Liver (tissue), 9 donors: ENCODE measurements around the gene LRRC32. TPM values are rescaled to one million over a fixed set of nuclear protein-coding genes. Genes with fewer than 3 reads are reported as not detected.

ENCODE experiments used
- DNase-seq: peaks from one replicate; pipeline ENCODE4 v3.0.0-alpha.2; 2017; ENCODE audit warnings: low spot score
- H3K27ac ChIP-seq, 2 donors: one replicate each; pipeline ENCODE4 v1.7.0; 2013; ENCODE audit warnings: inconsistent platforms in 2 of 2, low read length in 2 of 2, control low read depth in 1 of 2, low read depth in 1 of 2, mild to moderate bottlenecking in 1 of 2
- H3K27me3 ChIP-seq, 4 donors: one replicate each; pipeline versions ENCODE4 v1.6.1 to v1.7.0; 2013; ENCODE audit warnings: low read length in 3 of 4, inconsistent platforms in 1 of 4, mild to moderate bottlenecking in 1 of 4, moderate library complexity in 1 of 4; ENCODE audit not compliant: control insufficient read depth in 4 of 4, insufficient read depth in 4 of 4
- H3K36me3 ChIP-seq, 4 donors: one replicate each; pipeline versions ENCODE4 v1.6.1 to v1.7.0; 2013; ENCODE audit warnings: low read length in 3 of 4, mild to moderate bottlenecking in 3 of 4, low read depth in 1 of 4, moderate library complexity in 1 of 4; ENCODE audit not compliant: control insufficient read depth in 4 of 4, insufficient read depth in 3 of 4
- H3K4me1 ChIP-seq, 4 donors: one replicate each; pipeline versions ENCODE4 v1.6.1 to v1.7.0; 2013; ENCODE audit warnings: low read length in 3 of 4, mild to moderate bottlenecking in 3 of 4, moderate library complexity in 1 of 4; ENCODE audit not compliant: control insufficient read depth in 4 of 4, insufficient read depth in 4 of 4
- H3K4me3 ChIP-seq, 3 donors: one replicate each; pipeline versions ENCODE4 v1.6.1 to v1.7.0; 2013; ENCODE audit warnings: low read length in 3 of 3, control low read depth in 1 of 3, low read depth in 1 of 3, mild to moderate bottlenecking in 1 of 3
- H3K9ac ChIP-seq, 2 donors: one replicate each; pipeline ENCODE4 v1.7.0; 2013; ENCODE audit warnings: low read length in 2 of 2, mild to moderate bottlenecking in 2 of 2, moderate library complexity in 2 of 2, control low read depth in 1 of 2, low read depth in 1 of 2
- H3K9me3 ChIP-seq, 4 donors: one replicate each; pipeline versions ENCODE4 v1.6.1 to v1.7.0; 2013; ENCODE audit warnings: low read length in 3 of 4; ENCODE audit not compliant: control insufficient read depth in 4 of 4
- EGR1 ChIP-seq, 2 donors: IDR thresholded peaks; 2 replicates each; pipeline ENCODE4 v1.6.1; 2016 to 2018; ENCODE audit warnings: antibody characterized with exemption in 2 of 2, low read depth in 2 of 2
- FOXA2 ChIP-seq: IDR thresholded peaks from 2 replicates; pipeline ENCODE4 v1.6.1; 2016; ENCODE audit warnings: antibody characterized with exemption
- HNF4G ChIP-seq: IDR thresholded peaks from 2 replicates; pipeline ENCODE4 v1.6.1; 2016; ENCODE audit warnings: antibody characterized with exemption
- JUND ChIP-seq, 2 donors: IDR thresholded peaks; 2 replicates each; pipeline ENCODE4 v1.6.1; 2016; ENCODE audit warnings: antibody characterized with exemption in 2 of 2
- NR2F2 ChIP-seq: IDR thresholded peaks from 2 replicates; pipeline ENCODE4 v1.6.1; 2016; ENCODE audit warnings: antibody characterized with exemption
- RXRA ChIP-seq, 2 donors: IDR thresholded peaks; 2 replicates each; pipeline ENCODE4 v1.6.1; 2017 to 2018; ENCODE audit warnings: antibody characterized with exemption in 2 of 2, mild to moderate bottlenecking in 1 of 2
- SP1 ChIP-seq: IDR thresholded peaks from 2 replicates; pipeline ENCODE4 v1.6.1; 2018; ENCODE audit warnings: antibody characterized with exemption, mild to moderate bottlenecking
- YY1 ChIP-seq: IDR thresholded peaks from 2 replicates; pipeline ENCODE4 v1.6.1; 2016; ENCODE audit warnings: antibody characterized with exemption, mild to moderate bottlenecking
- WGBS: extraction: QIAGEN DNeasy Blood & Tissue Kit; methylation state at CpG from one replicate; pipeline ENCODE4 v1.1.7; 2013; 5-methylcytosine and 5-hydroxymethylcytosine counted together
- polyA plus RNA-seq, 2 donors: library from polyadenylated mRNA; stranded (reverse) in 1 of 2; unstranded in 1 of 2; fragments of 200-250 nt in 1 of 2; fragments of >200 nt in 1 of 2; fragmentation: Nextera tagmentation in 1 of 2; extraction: Ambion mirVana in 1 of 2; gene quantifications; one replicate each; pipeline versions ENCODE4 v1.2.1 to v1.2.3, GENCODE V29; 2013 to 2015
- total RNA-seq, 2 donors: library from RNA; depleted of rRNA; stranded (reverse); fragments of >200 nt; gene quantifications; one replicate each; pipeline ENCODE4 v1.2.3, GENCODE V29; 2014
- TF ChIP-seq, protein P1 (sequence below): fragments of 150-350 bp; IDR thresholded peaks from 2 replicates; pipeline ENCODE4 v1.5.1; 2017; ENCODE audit warnings: improper control_type of control experiment, low read depth, low read length; ENCODE audit not compliant: missing input control
- TF ChIP-seq, protein P2 (sequence below): IDR thresholded peaks from 2 replicates; pipeline ENCODE4 v1.6.1; 2016; ENCODE audit warnings: antibody characterized with exemption
- TF ChIP-seq, protein P3 (sequence below): IDR thresholded peaks from 2 replicates; pipeline ENCODE4 v1.6.1; 2016; ENCODE audit warnings: antibody characterized with exemption
- donor health status: healthy.
- donor health status: healthy.
- donor health status: healthy.
- donor health status: healthy.
- donor health status: healthy.

Gene LRRC32
- total and polyA plus RNA-seq, 4 donors = 5.4 to 15.4 (median 9.3) TPM

DNA sequence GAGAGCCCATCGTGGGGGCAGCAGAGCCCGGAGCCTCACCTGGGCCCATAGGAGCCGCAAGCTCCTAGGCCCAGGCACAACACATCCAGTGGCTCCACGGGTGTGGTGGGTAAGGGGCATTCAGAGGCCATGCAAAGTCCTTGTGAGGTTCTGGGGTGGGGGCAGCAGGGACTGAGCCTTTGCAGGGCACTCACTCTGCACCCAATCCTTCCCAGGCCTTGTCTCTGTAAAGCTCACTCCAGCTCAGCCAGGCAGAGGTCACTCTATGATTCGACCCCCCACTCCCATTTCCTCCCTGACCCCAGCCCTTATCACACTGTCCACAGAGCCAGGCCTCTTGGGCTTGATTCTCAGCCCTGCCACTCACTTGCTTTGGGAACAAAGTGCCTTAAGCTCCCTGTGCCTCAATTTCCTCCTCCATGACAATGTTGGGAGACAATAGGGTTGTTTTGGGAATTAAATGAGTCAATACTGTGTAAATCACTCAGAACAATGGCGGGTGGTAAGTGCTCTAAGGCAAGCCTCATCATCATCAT is 46.6 kb downstream of the LRRC32 start:
- Histone ChIP-seq H3K4me3 (no peak overlapping the region), H3K27ac (no peak overlapping the region), H3K27me3 (no peaks in the 10 kb centered on the region), H3K4me1 (no peaks in the 10 kb centered on the region), H3K9ac (no peak overlapping the region), H3K9me3 (peaks cover 3 to 12% (median 3%) of the 10 kb centered on the region in 4 donors), H3K36me3 (no peaks in the 10 kb centered on the region)
- TF ChIP-seq NR2F2 (peak; percentile 30), SP1 (no peak)
- WGBS = 72% methylated on average over 6 of the region's 6 CpGs
- DNase-seq = no peak

DNA sequence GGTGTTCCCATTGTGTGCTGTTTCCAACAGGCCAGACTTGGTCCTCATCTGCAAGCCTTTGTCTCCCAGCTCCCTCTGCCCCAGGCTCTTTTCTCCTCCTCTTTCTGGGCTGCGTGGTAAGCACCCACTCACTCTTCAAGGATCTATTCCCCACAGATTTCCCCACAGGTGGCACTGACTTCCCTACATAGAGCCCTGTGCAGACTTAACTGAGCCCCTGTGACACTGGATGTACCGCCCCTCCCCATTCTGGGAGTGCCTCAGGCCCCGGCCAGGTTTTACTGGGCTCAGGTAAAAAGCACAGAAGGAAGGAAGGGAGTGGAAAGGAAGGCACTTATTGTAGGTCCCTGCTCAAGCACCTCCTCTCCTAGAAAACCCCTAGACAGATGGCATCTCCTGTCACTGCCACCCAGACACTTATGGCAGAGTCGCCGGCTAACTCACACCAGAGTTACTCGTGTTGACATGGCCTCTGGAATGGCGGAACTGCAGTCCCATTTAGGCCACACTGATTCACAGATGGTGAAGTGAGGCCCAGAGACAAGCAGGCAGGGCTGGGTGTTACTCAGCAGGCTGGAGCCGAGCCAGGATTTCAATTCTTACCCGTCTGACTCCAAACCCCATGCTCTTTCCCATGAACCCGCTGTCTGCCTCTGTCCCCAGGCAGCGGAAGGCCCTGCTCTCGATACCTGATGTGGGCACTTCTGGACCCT is 47.2 kb downstream of the LRRC32 start:
- Histone ChIP-seq H3K27ac (no peak overlapping the region), H3K9ac (no peak overlapping the region), H3K4me1 (no peaks in the 10 kb centered on the region), H3K9me3 (peaks cover 3 to 12% (median 3%) of the 10 kb centered on the region in 4 donors), H3K36me3 (no peaks in the 10 kb centered on the region), H3K4me3 (no peak overlapping the region), H3K27me3 (no peaks in the 10 kb centered on the region)
- DNase-seq = peak; percentile 24
- no peak for TF ChIP-seq YY1
- TF ChIP-seq, protein P1, sequence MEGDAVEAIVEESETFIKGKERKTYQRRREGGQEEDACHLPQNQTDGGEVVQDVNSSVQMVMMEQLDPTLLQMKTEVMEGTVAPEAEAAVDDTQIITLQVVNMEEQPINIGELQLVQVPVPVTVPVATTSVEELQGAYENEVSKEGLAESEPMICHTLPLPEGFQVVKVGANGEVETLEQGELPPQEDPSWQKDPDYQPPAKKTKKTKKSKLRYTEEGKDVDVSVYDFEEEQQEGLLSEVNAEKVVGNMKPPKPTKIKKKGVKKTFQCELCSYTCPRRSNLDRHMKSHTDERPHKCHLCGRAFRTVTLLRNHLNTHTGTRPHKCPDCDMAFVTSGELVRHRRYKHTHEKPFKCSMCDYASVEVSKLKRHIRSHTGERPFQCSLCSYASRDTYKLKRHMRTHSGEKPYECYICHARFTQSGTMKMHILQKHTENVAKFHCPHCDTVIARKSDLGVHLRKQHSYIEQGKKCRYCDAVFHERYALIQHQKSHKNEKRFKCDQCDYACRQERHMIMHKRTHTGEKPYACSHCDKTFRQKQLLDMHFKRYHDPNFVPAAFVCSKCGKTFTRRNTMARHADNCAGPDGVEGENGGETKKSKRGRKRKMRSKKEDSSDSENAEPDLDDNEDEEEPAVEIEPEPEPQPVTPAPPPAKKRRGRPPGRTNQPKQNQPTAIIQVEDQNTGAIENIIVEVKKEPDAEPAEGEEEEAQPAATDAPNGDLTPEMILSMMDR = no peak
- no peak for TF ChIP-seq SP1
- no peak for TF ChIP-seq HNF4G
- no peak for TF ChIP-seq JUND (IDR thresholded peaks at IDR 0.05)
- TF ChIP-seq, protein P2, sequence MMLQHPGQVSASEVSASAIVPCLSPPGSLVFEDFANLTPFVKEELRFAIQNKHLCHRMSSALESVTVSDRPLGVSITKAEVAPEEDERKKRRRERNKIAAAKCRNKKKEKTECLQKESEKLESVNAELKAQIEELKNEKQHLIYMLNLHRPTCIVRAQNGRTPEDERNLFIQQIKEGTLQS = no peak
- WGBS = 90% methylated on average over 12 of the region's 12 CpGs

DNA sequence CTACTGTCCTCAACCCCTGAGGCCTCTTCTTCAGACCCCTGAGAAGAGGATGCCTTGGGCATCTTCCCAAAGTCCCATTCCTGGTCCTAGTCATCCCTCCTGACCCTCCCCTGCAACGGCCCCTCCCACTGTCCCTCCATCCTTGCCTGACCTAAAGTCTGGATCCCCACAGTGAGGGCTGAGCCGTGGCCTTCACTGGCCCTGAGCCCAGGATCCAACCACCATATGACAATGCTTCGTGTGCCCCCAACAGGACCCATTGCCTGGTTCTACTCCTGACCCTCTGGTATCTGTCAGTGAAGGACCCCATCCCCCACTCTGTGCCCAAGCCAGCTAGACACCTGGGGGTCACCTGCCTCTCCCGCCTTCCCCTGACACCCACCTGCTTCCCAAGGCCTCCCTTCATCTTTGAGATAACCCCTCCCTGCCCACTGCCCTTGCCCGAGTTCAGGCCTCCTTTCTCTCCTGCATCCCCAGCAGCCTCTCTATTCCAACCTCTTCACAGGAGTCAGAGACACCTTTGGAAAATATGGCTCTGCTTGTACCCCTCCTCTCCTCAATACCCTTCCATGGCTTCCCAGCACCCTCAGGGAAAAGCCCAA is 48.0 kb downstream of the LRRC32 start:
- peaks cover 3 to 12% (median 3%) of the 10 kb centered on the region in 4 donors for H3K9me3 ChIP-seq
- WGBS = 80% methylated on average over 5 of the region's 5 CpGs
- no peaks in the 10 kb centered on the region for H3K27me3 ChIP-seq
- no peak overlapping the region for H3K4me3 ChIP-seq
- H3K27ac ChIP-seq = no peak overlapping the region
- peak; percentile 25 for DNase-seq
- H3K36me3 ChIP-seq = no peaks in the 10 kb centered on the region
- H3K4me1 ChIP-seq = no peaks in the 10 kb centered on the region
- TF ChIP-seq, protein P1 = no peak
- TF ChIP-seq EGR1 (IDR thresholded peaks at IDR 0.05; ENCODE audit: low read depth in 2 of 2) (no peak), FOXA2 (no peak), HNF4G (no peak), YY1 (no peak), RXRA (IDR thresholded peaks at IDR 0.05) (no peak)
- TF ChIP-seq, protein P2 = no peak
- TF ChIP-seq, protein P3, sequence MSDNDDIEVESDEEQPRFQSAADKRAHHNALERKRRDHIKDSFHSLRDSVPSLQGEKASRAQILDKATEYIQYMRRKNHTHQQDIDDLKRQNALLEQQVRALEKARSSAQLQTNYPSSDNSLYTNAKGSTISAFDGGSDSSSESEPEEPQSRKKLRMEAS = no peak
- H3K9ac ChIP-seq = no peak overlapping the region
